NCI-H146 (cell line): ENCODE results near the gene GCSAML.
"Not testable (repeated sequence)": the region's sequence is repeated elsewhere in the genome, so short reads cannot be mapped to it uniquely, and the experiment has no call there.

ENCODE experiments used
- DNase-seq: peaks from one replicate; lab custom pipeline; 2025; lab: John Stamatoyannopoulos, UW

The GCSAML gene

DNA sequence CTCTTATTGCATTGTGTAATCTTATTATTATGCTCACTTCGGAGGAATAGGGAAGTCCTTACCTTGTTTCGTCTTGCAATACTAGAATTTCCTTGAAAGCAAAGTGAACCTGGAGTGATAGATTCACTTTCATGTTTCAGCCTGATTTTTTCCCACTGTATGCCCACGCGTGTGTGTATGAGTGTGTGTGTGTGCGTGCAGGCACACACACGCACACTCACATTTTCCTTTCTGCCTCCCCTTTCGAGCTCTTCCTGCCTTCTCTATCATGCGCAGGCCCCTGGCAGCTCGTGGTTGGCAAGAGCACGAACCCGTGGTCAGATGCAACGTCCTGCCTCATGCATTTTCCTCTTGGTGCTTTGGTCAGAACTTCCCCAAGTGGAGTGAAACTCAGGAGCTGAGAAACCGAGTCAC is at the start of gene GCSAML:
TSS of gene GCSAML (plus strand) at position 366 of the 414 bp plus-strand sequence. CDS start 58 bp downstream, outside the sequence.
- no peak for DNase-seq

DNA sequence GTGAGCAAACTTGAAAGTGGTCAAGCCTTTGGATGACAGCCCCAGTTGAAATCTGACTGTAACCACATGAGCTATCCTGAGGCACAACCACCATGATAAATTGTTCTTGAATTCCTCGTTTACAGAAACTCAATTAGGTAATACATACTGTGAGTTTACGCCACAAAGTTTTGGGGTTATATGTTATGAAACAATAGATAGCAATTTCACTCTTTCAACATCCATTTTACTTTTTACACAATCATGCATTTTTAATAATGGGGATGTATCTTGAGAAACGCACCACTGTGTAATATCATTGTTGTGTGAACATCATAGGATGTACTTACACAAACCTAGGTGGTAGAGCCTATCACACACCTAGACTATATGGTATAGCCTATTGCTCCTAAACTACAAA is 48.1 kb upstream of the GCSAML start:
- no peak for DNase-seq

DNA sequence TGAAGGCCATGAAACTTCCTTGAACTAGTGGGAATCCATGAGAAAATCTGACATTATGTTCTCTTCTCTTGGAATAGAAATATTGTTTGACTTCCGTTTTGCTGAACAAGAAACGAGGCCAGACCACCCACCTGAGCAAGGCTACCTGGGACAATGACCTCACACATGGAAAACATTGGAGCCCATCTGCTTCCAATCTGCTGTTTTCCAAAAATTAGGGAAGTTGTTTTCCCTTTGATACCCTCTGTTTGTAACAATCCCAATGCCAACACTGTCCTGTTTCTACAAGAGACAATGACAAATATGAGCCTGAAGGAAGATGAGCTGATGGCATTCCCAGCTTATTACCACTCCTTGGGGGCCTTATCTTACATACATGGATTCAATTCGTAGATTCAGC is 42.1 kb upstream of the GCSAML start:
- DNase-seq, result no peak

DNA sequence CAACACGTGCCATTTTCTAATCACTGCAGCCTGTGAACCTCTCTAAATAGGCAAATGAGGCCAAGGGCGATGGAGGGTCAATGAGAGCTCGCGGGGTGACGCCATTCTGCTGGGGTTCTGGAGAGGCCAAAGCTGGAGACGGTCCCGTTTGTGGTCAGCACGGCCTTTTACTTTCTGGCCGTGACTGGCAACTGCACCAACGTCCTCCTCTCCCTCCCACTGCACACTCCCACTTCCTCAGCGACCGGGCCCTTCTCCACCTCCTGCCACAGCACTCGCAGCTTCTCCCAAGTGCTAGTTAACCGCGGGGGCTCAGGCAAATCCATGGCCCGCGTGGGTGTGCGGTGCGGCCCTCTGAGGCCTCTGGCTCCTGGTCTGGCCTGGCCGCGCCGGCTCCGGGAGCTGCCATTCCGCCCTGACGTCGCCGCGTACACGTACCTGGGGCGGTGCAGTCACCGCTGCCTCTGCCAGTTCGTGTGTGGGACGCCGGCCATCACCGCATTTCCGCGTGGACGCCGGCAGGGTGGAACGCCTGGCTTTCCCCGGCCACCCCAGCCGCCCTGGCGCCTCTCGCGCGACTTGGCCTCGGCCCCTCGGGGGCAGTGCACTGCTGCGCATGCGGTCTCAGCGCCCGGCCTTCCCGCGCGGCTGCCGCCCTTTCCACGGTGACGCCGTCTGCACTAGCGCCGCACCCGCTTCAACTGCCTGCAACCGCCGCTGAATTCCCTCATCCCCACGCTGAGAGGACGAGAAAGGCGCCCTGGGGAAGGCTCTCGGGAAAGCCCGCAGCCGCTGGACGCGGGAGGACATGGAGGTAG is 30.9 kb upstream of the GCSAML start:
- no peak for DNase-seq

DNA sequence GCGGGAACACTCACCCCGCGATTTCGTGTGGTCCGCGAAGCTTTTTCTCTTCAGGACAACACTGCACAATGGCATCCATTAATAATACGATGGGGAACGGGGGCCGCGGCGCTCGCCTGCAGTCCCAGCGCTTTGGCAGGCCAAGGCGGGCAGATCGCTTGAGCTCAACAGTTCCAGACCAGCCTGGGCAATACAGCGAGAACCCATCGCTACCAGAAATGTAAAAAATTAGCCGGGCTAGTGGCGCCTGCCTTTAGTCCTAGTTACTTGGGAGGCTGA is 30.4 kb upstream of the GCSAML start:
- no peak for DNase-seq

DNA sequence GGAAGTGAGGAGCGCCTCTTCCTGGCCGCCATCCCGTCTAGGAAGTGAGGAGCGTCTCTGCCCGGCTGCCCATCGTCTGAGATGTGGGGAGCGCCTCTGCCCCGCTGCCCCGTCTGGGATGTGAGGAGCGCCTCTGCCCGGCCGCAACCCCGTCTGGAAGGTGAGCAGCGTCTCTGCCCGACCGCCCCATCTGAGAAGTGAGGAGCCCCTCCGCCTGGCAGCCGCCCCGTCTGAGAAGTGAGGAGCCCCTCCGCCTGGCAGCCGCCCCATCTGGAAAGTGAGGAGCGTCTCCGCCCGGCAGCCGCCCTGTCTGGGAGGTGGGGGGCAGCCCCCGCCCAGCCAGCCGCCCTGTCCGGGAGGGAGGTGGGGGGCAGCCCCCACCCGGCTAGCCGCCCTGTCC is 27.0 kb upstream of the GCSAML start:
- DNase-seq, result not testable (repeated sequence)

DNA sequence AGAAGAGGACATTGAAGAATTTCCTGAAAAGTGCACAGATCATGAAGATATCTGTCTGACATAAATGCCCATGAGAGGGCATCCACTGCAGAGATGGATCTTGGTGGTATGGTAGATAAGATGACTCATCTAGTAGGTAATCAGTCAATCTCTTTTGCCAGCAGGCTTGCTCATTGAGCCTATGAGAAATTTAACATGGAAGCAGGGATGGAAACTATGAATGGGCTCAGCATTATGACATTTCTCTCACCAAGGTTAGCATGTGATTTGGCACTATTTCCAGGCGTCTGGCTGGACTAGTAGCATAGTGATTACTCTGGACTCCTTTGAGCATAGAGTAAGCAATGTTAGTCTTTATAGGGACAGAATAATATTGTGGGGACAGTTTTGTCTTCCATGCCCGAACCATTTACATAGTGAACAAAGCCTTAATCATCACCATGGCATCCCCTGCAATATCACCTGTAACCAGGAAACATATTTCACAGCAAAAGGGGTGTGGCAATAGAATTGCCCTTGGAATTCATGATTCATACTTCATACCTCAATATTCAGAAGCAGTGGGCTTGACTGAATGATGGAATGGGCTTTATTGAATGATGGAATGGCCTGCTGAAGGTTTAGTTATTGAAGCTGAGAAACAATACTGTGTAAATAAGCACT is 20.0 kb upstream of the GCSAML start:
- no peak for DNase-seq

DNA sequence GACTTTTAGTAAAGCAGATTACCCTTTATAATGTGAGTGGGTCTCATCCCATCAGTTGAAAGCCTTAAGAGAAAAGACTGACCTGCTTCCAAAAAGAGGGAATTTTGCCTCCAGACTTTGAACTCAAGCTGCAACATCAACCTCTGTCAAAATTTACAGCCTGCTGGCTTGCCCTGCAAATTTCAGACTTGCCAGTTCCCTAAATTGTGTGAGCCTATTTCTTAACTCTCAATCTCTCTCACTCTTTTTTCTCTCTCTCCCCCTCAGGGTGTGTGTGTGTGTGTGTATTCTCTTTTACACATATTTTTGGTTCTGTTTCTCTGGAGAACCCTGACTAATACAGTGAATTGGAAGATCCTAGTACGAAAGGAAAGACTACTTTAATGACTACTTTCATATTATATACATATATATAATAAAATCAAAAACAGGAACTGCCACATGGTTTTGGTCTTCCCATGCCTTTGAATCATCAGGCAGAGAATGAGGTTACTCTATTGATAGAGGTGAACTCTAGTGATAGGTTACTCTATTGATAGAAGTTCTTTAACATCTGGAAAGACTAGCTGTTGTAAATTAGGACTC is 19.1 kb upstream of the GCSAML start:
- DNase-seq, result no peak

DNA sequence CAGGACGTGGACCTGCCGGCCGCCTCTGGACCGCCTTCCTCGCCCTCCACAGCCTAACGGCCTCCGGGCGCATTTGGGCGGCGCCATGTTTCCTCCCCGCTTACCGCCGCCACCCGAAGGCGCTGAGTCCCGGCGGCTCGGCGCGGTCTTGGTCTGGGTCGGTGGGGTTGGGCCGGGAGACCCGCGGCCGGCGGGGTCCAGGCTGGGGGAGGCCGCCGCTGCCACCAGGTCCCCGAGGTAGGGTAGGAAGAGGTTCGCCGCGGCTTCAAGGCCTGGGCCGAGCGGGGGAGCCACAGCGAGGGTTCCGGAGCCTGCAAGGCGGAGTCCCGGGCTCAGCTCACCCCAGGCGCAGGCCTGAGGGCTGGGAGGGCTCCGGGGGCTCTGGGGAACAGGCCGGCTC is 18.1 kb upstream of the GCSAML start:
- no peak for DNase-seq

DNA sequence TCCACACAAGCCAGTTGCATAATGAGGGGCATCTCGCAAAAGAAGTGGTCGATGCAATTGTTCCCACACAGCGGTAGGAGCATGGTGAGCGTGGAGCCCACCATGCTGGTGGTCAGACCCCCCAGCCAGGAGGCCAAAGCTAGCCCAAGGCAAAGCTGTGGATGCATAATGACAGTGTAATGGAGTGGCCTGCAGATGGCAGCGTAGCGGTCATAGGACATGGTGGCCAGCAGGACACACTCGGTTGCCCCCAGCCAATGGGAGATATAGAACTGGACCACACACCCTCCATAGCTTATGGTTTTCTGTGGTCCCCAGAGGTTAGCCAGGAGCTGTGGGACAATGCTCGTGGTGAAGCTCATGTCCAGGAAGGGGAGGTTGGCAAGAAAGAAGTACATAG is 17.0 kb upstream of the GCSAML start:
- no peak for DNase-seq

DNA sequence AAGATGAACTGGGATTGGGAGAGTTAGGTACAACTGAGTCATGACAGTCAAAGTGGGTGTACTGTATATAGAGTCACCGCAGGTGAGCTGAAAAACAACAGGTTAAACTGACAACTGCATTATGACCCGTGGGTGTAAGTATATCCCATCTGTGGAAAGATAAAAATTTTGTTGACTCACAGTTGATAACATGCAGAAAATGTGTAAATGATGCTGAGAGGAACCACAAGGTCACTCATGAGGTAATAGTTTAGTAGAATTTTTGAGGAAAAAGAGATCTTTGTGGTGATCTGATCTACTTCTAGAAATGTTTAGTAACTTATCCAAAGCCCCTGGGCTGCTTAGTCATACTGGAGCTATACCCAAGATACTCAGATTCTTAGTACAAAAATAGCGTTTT is 13.5 kb upstream of the GCSAML start:
- no peak for DNase-seq

DNA sequence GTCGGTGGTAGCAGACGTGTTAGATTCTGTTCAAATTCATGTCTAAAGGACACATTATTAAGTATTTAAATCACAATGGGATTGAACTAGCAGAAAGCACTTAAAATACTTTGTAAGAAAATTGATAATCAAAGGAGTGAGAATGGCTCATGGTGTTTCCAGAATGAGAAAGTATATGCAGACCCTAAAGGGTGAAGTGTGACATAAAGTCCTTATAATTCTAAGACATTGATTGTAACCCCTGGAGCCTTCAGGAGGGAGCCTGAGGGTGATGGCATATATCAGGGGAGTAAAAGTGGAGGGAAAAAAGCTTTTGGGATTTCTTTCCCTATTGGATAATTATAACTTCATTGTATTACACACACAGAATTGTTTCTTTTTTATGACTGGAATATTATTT is 12.6 kb upstream of the GCSAML start, which contains the start of gene OR2C3:
TSS of gene OR2C3 (minus strand) at position 101 of the 400 bp plus-strand sequence. CDS start 3,929 bp downstream, outside the sequence.
- no peak for DNase-seq

DNA sequence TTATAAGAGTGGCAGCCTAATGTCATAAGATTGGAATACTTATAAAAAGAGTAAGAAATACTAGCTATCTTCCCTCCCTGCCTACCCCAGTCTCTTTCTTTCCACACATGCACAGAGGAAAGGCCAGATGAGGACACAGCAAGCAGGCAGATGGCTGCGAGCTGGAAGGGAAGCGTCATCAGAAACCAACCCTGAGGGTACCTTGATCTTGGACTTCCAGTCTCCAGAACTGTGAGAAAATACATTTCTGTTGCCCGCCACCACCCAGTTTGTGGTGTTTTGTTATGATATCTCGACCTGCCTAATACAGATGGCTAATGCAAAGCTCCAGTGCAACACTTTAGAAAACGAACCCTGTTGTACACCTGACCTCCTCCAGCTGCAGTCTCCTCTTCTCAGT is 10.4 kb upstream of the GCSAML start:
- DNase-seq, result no peak

DNA sequence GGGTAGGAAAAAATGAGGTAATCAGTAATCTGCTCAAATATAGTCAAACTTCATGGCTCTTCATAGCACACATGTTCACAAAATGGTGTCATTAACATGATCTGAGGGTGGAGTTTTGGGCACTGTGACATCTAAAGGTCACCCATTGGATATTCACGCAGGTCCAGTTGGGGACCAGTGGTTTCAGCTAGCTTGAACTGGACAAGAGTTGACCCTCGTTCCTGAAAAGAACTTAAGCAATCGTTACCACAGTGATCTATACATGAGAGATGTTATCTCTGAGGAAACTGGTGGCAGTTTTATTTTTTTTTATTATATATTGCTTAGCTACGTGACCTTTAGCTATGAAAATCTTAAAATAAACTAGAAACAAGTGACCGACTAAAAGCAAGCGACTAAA is 9.7 kb upstream of the GCSAML start:
- no peak for DNase-seq

DNA sequence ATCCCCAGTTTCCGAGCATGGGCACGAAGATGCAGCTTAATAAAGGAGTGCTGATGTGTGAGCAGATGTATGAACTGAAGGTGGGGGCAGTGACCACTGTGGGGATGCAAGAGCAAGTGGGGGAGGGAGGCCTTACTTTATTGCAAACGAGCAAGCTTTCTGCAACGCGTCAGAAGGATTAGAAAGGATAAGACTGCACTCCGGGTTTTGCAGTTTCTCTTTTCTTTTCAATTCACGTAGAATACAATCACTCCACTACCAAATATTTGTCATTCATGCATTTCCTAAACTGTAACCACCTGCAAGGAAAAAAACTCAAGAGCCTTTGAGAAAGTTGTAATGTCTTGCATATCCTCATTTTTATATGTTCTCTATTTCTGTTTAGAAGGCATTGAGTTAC is 8.4 kb upstream of the GCSAML start:
- DNase-seq, result no peak

DNA sequence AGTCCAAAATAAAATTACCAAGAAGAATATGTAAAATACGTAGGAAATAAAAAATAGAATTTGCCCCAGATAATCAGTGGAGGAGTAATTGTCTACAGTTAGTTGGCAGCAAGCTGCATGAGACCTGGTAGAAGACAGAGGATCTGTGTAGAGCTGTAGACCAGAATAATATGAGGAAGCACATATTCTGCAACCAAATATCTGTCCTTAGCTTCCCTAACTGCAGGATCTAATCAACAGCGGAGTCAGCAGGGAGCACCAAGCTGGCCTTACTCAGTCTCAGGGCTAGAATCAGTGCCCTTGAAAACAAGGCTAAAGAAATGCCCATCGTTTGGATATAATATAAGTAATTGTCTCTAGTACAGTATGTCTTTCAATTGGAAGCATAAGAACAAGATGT is 6.1 kb upstream of the GCSAML start:
- DNase-seq, result no peak

DNA sequence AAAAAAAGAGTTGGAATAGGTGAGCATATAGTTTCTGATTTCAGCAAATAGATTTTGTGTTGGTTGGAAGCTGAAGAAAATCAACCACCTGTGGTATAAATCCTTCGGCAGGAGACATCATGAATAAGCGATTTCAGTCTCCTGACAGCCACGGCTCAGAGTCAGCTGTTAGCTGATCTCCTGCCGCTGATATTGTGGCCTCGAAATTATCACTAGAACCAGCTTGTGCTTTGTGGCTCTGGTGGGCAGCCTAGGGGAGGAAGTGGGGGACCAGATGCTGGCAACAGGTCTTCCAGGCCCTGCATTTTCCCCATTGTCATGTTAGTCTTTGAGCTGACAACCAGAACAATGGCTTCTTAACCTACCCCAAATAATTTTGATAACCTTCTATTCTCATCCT is 842 bp upstream of the GCSAML start:
- DNase-seq, result no peak

DNA sequence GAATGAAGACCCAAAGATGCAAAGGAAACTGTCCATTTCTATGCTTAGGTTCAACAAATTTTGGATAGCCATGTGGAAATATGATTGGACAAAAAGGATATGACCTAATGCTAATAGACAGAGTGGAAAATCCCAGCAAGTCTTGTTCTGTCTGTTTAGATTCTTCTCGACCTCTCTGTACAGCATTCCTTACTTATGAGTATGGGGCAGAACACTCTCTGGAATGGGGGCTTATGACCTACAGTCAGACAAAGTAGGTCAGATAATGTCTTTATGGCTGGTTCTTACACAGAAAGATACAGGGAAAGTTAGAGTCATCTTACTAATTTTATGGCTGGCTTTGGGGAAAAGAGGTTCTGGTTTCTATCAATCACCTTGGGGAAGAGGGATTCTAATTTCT is 2.8 kb downstream of the GCSAML start:
- DNase-seq, result no peak

DNA sequence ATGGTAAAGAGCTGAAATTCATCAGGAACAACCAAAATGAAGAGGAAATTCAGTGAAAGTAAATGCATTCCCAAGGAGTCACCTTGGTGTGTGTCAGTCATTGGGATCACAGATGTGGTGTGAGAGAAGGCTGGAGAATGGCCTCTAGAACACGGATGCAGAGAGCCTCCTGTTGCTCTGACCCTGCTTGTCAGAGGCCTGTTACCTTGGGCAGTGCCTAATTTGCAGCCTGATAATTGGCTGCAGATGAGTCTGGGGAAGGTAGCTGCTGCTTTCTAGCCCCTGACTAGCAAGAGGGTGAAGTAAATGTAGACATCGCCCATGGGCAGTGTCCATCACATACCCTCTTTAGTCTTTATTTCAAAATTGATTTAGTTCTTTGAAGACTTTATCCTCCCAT is 3.3 kb downstream of the GCSAML start:
- DNase-seq, result no peak

DNA sequence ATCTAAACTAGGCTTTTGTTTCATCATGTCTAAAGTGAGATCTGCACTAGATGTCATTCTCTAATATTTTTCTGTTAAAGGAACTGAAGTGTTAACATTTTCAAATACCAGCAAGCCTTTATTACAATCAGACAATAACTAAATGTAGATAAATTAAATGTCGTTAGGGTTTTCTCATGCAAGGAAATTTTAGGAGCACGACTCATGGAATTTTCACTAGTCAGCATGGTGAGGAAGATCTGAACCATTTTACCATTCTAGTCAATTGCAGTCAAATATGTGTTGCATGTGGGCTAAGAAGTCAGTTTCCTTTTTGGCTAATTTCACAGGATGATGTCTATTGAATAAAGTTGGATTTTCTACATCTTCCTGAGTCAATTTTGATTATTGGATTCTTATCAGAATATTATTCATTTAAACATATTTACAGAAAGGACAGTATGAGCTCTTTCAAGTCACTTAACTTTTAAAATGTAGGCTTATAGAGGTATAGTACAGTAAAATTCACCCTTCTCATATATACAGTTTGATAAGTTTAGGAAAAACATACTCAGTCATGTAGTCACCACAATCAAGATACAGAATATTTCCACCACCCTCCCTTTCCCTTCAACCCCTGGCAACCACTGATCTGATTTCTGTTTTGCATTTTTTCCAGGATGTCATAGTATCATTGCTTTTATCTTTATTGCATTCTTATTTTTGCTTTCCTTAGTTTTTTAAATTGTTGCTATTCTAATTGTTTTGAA is 9.2 kb downstream of the GCSAML start:
- DNase-seq, result no peak

DNA sequence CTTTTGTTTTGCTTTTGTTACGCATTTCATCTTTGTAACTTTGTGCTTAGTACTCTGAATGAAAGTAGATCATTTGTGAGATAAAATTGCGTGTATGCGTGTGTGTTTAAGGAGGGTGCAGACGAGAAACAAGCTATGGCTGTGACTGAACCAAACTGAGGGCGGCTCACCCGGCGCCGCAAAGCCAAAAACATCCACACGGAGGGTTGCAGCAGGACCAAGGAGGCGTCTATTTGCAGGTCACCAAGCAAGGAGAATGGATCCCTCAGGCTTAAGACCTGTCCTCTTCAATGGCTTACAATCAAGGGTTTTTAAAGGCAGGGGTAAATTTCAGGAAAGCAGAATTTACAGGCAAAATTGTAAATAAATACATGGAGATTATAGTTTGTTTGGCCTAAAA is 12.8 kb downstream of the GCSAML start:
- DNase-seq, result no peak

DNA sequence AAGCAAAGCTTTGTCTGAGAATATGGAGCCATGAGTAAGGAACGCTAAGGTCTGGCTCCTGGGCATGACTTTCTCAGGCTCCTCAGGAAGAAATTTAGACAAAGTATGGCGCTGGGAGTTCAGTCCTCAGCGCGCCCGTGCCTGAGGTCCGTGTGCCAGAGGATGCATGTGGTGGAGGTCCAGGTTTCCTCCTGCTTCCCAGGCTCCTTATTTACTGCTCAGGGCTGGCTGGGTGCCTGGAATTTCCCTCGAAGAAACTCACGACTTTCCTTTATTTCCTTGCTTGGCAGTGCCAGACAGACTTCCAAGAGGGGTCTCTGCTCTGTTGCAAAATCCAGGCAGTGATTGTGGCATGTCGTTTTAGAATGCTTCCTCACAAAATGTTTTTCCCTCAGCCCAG is 13.3 kb downstream of the GCSAML start:
- DNase-seq, result no peak

DNA sequence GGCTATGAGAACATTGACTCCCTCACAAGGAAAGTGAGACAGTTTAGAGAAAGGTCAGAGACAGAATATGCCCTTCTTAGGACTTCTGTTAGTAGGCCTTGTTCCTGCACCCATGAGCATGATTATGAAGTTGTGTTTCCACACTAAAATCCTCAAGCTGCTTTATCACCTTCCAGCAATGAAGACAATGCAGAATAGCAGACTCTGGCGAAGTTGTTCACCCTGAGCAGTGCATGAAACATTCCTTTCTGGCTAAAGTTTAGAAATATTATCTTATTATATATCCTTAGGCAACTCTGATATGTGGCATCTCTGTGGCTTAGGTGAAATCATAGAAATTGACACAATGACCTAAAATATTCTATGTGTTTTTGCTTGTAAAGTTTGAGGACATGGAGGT is 25.3 kb downstream of the GCSAML start:
- DNase-seq, result no peak
